NCI-H1105 treated with DMSO at 0.1 percent for 48 hours (cell line): ENCODE data around the gene DEPDC4.

Source experiments
- DNase-seq: peaks from one replicate; lab custom pipeline; 2025; lab: John Stamatoyannopoulos, UW

The DEPDC4 gene

DNA sequence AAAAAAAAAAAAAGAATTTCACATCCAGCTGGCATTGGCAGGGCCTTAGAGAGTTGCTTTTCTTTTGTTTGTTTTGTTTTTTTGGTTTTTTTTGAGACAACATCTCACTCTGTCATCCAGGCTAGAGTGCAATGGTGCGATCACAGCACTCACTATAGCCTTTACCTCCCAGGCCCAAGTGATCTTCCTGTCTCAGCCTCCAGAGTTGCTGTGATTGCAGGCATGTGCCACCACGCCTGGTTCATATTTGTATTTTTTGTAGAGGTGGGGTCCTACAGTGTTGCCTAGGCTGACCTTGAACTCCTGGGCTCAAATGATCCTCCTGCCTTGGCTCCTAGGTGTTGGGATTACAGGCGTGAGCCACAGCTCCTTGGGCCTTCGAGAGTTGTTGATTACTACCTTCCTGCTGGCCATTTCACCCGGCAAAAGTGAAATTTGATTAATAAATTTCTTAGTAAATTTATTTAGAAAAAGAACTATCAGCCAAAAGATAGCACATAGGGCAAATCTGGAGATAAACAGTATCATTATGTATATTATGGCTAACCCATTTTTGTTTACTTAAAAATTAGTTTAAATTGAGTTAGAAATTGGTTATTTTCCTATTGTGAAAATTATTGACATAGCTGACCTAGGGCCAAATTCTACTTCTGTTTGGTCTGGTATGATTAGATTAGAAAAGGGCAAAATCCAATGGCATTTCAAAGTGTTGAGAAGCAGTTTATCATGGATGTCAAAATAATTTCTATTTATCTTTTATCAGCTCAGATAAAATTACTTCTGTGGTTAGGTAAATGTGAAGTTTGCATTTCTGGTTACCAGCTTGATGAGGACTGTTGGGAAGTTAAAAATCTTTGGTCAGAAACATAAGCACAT, 53.6 kb downstream of the DEPDC4 start:
- no peak for DNase-seq

DNA sequence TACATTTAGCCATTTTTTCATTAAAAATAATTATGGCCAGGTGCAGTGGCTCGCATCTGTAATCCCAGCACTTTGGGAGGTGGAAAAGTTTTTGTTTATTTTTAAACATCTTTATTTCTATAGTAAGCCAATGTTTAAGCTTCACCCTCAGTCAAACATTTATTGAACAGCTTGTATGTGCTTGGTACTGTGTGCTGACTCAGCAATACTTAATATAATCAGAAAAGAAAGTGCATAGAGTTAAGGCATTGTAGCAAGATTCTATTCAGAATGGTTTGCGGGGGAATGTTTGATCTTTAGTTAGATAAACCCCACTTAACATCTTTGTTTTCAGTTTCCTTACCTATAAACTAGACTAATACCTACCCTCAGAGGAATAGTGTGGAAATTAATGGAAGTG, 55.2 kb downstream of the DEPDC4 start:
- no peak for DNase-seq

GRCh38 chr12:100208834-100209233, 58.0 kb downstream of the DEPDC4 start:
- no peak for DNase-seq

DNA sequence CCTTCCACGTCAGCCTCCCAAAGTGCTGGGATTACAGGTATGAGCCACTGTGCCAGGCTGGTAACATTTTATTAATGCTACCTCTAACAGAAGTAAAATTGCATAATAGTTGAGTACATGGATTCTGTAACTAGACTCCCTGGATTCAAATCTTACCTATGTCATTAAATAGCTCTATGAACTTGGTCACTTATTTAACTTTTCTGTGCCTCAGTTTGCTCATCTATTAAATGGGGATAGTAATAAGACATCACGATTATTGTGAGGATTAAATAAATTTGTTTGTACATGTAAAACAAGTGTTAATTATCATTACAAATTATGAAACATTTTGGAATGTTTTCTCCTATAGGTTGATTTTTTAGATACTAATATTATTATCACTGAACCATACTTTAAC, 59.6 kb downstream of the DEPDC4 start:
- no peak for DNase-seq

GRCh38 chr12:100201604-100202423, 65.1 kb downstream of the DEPDC4 start:
- no peak for DNase-seq

GRCh38 chr12:100200463-100201181, 66.3 kb downstream of the DEPDC4 start, which contains the start of gene ACTR6:
Gene ACTR6, plus strand, starts transcription at chr12:100200815. Its CDS starts 37 bp downstream, at chr12:100200852.
- peak; percentile 96 for DNase-seq

- DNase-seq, result peak; percentile 91
Observed at GRCh38 chr12:100199347-100200149, 67.3 kb downstream of the DEPDC4 start.

GRCh38 chr12:100199023-100199346, 67.9 kb downstream of the DEPDC4 start:
- DNase-seq, result peak; percentile 16

DNA sequence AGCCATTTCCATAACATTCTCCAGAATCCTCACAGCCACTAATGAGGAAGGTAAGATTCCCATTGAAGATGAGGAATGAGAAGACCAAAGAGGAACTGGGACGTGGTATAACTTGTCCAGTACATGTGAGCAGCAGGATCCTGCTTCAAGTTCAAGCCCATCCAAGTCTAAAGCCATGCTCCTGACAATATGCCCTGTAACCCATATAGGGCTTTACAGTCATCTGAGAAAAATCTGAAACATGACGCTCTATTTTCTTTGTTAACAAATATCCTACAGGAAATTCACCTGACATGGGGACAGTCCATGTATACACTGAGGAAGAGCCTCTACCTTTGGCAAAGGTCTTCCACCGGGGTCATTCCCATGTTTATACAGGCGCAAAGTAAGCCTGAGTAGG, 69.4 kb downstream of the DEPDC4 start:
- no peak for DNase-seq

DNA sequence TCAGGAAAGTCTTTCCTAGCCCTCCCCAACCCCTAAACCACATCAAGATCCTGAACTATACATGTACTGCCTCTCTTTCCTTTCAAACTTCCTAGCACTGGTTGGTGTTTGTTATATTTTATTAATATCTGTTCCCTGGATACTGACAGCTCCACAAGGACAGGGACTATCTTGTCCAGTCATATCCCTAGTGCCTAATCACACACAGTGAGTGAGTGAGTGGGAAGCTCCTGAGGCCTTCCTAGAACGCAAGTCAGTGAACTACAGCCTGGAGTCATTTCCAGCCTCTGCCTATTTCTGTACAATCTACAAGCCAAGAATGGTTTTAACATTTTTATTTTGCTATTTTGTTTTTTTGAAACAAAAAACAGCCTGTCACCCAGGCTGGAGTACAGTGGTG, 73.8 kb downstream of the DEPDC4 start:
- no peak for DNase-seq
